GM08714 (cell line): ENCODE data around the gene KBTBD4.
"Not testable (repeated sequence)": the region's sequence is repeated elsewhere in the genome, so short reads cannot be mapped to it uniquely, and the experiment has no call there.

Source experiments
- H3K4me3 ChIP-seq: fragments of 200-500 bp; sonication (Bioruptor generic); 2 replicates; pipeline ENCODE4 v1.5.1; 2014; ENCODE audit warnings: mild to moderate bottlenecking, low read length, inconsistent platforms
- ZNF274 ChIP-seq: IDR thresholded peaks from 2 replicates; pipeline ENCODE4 v1.6.1; 2012; ENCODE audit warnings: mild to moderate bottlenecking, low read depth, low read length

Gene KBTBD4

DNA sequence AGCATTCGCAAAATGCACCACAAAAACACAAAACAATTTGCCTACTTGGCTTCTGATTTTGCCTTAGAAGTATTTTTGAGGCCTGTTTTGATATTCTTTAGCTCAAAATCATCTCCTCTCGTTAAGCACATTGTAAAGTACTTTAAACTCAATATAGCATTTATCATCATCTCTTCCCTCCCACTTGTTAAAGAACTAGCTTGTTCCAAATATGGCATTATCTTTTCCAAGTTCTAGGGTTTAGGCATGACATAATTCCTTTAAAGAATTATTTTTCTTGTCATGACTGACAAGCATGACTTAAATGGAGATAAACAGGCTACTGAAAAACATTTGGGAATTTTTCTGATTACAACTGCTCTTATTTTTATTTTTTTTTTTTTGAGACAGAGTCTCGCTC lies 47.1 kb downstream of the KBTBD4 start:
- TF ChIP-seq ZNF274 = no peak

DNA sequence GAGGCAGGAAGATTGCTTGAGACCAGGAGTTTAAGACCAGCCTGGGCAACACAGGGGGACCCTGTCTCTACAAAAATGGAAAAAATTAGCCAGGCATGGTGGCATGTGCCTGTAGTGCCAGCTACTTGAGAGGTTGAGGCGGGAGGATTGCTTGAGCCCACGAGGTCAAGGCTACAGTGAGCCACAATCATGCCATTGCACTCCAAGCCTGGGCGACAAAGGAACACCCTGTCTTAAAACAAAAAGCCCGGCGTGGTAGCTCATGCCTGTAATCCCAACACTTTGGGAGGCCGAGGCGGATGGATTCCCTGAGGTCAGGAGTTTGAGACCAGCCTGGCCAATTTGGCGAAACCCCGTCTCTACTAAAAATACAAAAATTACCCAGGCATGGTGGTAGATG lies 48.0 kb downstream of the KBTBD4 start:
- H3K4me3 ChIP-seq = not testable (repeated sequence)

More for the DNA sequence above, 47.1 kb downstream of the KBTBD4 start:
- no peak overlapping the region for H3K4me3 ChIP-seq

DNA sequence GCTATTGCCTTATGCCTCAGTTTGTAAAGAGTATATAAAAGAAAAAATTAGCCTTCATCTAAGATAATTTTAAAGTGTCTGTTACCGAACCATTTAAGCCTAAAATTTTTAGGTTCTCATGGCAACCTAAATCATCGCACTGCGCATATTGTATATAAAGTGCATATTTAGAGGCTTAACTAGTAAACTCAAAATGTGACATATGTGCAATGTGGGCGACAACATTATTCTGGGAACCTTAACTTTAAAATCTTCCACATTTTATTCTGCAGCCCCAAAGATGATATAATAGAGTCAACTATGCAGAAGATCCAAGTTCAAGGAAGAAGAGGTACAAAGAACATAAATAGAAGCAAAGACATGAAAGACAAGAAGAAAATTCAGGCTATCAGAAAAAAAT lies 48.8 kb downstream of the KBTBD4 start:
- no peak overlapping the region for H3K4me3 ChIP-seq
- TF ChIP-seq ZNF274 = no peak

DNA sequence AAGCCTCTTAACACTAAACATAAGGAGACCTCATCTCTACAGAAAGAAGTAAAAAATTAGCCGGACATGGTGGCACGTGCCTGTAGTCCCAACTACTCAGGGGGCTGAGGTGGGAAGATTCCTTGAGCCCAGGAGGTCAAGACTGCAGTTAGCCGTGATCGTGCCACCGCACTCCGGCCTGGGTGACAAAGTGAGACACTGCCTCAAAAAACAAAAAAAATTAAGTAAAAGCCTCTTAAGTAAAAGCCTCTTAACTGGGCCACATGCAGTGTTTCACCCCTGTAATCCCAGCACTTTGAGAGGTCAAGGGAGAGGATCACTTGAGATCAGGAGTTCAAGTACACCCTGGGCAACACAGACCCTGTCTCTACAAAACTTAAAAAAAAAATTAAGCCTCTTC lies 51.6 kb downstream of the KBTBD4 start:
- TF ChIP-seq ZNF274 = no peak
- no peak overlapping the region for H3K4me3 ChIP-seq

DNA sequence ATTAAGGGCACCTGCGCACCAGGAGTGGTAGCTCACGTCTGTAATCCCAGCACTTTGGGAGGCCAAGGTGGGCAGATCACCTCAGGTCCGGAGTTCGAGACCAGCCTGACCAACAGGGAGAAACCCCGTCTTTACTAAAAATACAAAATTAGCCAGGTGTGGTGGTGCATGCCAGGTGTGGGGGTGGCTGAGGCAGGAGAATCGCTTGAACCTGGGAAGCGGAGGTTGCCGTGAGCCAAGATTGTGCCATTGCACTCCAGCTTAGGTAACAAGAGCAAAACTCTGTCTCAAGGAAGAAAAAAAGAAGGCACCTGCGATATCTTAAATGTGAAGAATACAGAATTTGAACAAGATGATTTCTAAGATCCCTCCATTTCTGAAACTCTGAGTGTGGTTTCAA lies 52.7 kb downstream of the KBTBD4 start:
- not testable (repeated sequence) for H3K4me3 ChIP-seq

DNA sequence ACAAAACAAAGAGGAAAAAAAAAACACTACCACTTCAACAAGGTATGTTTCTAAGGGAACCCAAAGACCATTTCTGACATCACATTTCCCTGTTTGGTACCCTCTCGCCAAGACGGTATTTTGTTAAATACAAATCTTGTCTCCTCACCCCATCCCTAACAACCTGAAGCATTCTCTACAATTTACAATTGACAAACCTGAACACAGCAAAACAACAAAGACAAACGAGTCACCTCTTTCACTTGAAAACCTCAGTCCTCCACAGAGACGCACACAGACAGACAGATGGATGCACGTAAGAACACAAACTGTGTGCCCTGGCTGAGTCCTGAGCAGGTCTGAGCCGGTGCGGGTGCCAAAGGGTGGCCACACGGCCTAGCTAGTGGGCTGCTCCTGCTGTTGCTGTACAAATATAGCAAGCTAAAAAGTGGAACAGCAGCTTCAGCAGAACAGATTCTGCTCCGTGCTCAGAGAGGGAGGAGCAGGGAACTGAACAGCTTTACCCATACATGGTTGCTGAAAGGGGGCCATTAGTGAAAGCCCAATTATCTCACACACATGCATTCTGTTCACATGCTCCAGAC lies 54.4 kb downstream of the KBTBD4 start:
- no peak for TF ChIP-seq ZNF274

DNA sequence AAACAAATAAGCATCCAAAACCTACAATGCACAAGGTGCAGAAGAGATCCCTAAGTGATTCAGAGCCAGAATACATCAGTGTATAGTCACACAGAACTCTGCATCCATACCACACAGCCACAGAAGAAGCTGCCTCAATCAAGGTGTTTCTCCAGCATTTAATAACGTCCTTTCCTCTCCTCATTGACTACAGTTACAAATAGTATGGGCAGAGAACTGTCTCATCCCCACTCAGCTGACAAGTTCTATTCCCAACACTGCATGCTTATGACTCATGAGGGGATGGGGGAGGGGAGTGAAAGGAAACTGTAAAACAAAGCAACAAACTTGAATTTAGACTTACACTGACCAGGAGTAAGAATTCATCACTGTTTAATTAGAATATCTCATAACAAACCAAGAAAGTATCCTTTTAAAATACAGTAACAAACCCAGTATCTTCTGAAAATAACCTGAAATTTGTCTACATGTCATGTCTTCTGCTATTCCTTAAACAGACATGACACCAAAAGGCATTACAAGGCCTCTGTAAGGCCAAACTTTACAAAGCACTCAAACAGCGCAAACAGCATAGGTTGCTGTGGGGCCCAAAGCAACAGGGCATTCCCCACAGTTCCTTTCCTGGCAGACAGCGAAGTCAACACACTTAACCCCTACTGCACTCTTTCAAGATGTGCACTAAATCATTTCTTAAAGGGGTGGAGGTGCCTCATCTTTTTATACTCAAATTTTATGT lies 55.1 kb downstream of the KBTBD4 start:
- no peak overlapping the region for H3K4me3 ChIP-seq
- TF ChIP-seq ZNF274 = no peak

More for the DNA sequence above, 54.4 kb downstream of the KBTBD4 start:
- no peak overlapping the region for H3K4me3 ChIP-seq
